ENCODE data around the gene RELN.
A peak's percentile ranks its signal among the peaks of the same experiment; 100 is the strongest.

Gene RELN

DNA sequence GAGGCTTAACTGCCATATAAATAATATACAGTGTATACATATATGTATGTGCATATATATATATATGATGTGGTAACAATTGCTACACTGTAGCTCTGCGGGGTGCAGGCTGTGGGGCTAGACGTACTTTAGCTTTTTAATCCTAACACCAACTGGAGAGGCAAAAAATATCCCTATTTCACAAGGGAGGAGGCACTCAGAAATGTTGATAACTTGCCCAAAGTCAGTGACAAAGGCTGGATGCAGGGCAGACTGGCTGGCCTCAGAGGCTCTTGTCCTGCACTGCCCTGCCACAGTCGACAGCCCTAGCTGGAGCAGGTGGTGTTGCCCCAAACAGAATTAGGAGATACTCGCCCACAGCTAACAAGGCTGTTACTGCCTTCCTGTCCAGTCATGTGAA is 1.5 kb upstream of the RELN start:
- no peak for DNase-seq (ENCODE audit: low spot score)

DNA sequence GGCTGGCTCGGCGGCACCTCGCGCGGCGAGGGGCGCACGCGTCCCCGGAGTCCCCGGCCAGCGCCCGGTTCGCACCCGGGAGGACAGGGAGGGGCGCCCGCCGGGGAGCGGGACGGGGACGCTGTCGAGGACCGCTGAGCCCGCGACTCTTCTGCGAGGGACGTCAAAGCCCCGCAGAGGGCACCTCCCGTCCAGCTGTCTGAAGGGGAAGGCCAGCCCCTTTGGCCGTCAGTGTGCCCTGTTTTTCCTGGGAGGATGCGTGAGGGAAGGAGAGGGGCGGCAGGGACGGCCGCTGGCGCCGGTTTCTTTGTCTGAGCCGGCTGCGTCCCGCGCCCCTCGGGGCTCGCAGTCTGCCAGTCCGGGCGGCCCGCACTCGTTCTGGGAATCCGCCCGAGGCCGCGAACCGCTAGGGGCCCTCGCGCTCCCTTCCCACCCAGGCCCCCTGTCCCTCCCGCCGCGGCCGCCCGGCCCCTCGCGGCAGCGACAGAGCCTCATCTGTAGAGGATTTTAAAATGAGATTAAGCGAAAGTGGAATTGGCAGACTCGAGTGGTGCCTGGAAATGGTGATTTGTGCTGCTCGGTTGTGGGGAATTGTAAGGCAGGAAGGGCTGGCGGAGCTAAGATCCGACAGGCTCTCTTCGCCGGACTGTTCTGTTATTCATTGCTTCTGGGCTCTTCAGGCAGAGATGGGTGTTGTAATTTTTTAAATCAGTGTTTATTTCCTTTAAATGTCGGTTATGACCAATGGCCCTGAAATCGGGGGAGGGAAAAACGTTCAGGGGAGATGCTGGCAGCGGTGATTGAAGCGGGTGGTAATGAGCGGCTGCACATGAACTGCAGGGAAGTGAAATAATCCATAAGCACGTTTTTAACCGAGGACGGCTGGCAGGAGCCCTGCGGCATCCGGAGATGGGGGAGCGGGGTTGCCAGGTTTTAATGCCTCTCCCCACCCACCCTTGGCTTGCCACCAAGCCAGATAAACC is 618 bp upstream of the RELN start:
- DNase-seq (ENCODE audit: low spot score): peak; percentile 36

DNA sequence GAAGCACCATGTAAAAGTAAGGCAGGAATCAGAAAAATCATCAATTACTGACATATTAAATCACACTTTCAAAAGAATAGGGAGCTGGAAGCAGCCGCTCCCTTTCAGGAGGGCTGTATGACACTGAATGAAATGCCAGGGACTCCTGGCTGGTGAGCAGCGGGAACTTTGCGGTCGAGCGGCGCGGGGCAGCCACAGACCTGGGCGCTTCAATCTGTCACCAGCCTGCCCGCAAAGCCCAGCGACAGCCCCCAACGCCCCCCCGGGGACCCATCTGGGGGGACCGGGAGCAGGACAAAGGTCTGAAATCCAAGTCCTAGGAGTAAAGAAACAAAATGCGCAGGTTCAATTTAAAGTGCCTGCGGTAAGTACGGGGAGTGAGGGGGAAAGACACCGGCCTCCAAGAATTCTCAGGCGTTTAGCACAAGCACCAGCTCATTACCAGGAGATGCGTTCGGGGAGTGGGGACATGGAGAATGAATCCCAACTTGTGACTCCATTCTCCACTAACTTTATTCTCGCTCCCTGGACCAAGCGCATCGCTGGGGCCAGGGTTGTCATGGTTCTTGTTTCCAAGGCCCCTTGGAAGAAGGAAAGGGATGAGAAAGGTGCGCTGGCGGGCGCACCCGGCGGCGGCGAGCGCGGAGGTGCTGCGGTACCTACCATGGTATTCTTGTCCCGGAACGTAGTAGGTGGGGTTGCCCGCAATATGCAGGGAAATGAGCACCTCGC is 824 bp downstream of the RELN start:
- DNase-seq (ENCODE audit: low spot score): peak; percentile 8

DNA sequence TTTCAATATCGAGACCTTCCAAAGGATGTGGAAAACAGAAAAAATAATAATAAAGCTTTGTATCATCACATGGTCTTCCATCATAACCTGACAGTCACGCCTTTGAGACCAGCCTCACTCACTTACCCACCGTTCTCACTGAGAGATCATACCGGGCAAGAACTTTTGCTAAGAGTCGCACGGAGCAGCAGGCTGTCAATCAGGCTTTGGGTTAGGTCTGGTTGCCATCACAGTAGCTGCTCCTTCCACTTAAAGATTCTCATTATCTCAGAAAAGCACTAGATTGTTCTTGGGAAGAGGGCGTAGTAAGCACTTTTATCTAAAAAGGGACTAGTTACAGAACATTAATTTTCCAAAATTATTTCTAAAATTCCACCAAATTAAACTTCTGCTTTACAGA is 2.0 kb downstream of the RELN start:
- no peak for DNase-seq (ENCODE audit: low spot score)

DNA sequence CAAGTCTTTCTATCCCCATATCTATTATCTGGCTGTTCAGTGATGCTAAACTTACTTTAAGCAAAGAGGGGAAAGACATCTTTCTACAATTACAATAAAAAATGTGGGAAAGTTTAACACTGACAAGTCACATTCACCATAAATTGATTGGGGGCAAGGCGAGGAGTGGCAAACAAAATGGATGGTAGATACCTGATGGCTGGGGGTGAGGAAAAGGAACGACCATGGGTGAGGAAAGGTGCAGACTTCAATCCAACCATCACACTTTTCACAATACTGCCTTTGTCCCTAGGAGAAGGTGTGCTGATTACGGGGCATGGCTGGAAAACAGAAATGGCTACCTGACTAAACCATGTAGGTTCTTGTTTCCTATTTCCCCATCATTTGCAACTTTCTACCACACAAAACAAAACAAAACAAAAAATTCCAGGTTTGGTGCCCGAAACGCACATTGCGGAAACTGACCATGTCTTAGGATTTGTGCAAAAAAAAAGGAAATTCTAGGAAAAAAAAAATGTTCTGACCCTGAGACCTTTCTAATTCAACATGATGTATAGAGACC is 3.8 kb downstream of the RELN start:
- DNase-seq (ENCODE audit: low spot score): no peak

DNA sequence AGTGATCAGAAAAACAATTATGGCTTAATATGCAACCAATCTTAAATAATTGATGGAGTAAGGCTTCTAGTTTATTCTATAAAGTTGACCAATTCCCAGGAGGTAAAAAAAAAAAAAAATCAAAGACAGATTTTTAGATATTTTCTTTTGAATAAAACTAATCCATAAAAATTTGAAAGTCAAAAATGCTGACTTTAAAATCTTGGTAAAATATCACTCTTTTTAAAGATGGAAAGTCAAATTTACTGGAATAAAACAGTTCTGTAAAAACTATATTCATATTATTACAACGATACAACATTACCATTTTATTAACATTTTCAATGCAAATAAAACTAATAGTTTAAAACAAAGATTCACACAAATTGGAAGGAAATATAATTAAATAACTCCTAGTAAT is 5.4 kb downstream of the RELN start:
- DNase-seq (ENCODE audit: low spot score): no peak

DNA sequence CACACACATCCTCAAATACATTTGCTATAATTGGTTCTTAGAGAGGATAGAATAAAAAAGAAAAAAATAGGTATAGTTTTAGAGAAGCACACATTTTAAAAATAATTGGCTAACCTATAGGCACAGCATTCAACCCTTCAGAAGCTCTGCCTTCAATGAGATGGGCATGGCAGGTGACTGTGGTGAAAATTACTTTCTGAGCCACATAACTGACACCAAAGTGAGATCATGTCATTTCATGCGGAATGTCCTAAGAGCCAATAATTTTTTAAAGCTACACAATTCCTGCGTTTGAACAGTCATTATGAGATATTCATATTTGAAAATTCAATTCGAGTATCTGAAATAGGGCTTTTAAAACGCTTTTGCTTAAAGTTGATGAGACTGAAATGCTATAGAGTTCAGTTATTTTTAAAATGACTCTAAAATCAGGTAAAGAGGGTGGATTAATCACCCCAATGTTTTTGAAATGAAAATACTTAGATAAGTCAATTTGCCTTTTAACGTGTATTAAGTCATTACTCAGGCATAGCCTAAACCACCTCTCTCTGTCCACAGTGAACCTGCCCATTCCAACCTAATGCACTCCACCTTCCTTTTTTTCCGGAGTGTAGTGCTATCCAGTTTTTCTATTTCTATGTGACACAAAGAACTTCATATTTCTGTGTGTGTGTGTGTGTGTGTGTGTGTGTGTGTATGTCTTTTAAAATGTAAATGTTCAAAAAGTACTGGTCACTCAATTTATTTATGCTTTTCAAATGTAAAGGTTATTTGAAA is 6.1 kb downstream of the RELN start:
- DNase-seq (ENCODE audit: low spot score): no peak

DNA sequence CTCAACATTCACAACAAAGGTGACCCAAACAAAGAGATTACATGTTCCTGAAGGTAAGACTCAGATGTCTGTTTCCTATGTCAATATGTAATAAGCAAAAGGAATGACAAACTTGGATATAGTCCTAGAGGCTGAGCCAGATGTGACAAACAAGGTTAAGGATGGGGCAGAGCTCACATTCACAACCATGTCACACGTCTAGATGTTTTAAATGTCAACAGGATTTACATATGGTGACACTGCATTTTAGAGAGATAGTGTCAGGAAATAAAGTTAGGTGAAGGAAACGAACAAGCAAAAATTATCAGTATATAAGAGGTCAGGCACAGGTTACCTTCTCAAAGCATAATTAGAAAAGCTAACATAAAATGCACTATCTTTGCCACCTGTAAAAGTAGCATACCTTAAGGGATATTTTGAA is 8.4 kb downstream of the RELN start:
- DNase-seq (ENCODE audit: low spot score): no peak

DNA sequence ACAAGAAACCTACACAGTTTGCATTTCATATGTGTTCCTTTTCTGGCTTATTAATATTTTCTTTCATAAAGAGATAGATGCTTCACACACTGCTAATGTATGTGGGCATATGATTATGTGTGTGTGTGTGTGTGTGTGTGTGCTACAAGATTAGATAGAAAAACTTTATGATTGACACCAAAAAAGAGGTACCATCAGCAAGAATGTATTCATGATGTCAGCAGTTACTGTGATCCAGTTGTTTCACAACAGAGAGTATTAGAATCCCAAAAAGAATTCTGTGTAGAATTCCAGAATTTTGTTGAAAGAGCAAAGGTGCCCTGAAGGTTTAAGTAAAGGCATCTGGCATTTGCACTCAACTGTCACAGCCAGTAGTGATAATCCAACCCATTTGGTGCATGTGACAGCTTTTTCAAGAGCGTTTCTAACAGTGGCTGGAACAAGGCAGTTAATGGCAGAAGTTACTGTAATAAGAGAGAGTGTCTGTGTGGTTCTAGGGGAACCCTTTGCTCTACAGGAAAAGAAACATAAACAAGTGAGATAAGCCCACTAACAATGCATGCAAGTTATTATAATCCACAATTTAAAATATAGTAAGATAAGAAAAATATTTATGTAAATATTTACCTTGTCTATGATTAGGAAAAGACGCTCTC is 16.6 kb downstream of the RELN start:
- no peak for DNase-seq (ENCODE audit: low spot score)

DNA sequence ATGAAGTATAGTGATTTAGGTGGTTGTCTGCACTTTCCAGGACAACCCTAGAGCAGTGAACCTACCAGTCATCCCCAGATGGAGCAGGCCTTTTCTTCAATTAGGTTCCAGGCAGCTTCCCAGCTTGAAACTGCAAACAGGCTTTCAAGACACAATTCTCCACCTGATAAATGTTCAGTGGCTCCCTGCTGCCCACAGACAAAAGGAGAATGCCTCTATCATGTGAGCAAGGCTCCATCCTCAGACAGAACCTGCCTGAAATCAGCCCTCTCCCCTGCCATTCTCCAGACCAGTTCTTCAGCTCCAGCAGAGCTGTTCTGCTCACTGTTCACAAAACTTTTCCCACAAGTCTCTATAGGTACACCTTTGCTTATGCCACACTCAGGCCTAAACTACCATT is 22.1 kb downstream of the RELN start:
- no peak for DNase-seq (ENCODE audit: low spot score)

DNA sequence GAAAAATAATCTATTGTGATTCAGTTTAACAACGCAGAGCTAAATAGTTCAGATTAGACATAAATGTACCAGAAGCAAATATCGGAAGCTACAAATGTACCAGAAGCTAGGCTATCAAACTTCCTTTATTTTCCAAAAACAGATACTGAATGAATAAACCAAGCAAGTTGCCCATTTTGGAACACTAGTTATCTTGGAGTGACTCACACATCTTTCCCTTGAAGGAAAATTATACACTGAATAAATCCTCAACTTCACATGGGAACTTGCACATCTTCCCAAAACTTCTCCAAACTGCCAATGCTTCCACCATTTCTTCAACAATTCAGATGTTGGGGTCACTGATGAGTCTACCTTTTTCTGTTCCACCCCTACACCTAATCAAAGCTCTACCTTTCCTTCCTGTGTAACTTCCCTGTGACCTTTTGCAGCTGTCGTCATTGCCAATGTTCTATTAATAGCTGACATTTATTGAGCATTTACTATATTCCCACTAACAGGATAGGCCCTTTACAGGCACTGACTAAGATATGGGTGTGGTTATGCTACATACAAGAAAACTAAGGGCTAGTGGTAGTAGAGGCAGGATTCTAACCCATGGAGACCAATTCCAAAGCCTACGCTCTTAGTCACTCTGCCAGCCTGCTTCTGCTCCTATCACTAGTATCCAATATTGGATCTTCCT is 22.7 kb downstream of the RELN start:
- DNase-seq (ENCODE audit: low spot score): no peak

DNA sequence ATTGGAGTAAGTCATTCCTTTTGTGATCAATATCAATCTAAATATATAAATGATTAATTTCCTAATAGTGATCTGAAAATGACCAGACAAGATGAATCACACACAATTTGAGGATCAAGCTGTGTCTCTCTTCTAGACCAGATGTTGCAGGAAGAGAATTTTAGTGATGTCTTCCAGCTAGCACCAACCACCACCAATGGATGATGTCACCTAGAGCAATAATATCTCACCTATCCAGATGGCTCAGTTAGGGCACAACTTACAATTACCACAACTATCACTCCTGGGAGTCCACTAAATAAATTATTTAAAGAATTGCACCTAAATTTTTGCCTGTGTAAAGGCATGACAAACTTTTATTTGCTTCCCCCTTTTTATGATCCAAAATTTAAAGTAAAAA is 25.2 kb downstream of the RELN start:
- DNase-seq (ENCODE audit: low spot score): no peak

DNA sequence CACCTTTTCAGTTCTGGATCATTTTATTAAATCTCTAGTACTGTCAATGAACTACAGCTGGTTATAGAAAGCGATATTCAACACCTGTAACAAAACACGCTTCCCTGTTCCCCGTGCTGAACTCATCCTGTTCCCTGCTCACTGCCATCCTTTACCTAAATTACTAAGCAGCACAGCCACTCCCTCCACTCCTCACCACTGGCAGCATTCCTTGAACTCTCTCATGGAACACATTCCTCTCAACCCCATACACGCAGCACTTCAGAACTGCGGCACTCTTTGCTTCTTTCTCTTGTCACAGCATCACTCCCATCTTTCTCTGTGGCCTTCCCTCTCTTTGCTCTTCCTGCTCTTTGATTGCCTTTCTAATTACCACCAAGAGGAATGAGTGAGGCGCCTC is 27.4 kb downstream of the RELN start:
- no peak for DNase-seq (ENCODE audit: low spot score)

DNA sequence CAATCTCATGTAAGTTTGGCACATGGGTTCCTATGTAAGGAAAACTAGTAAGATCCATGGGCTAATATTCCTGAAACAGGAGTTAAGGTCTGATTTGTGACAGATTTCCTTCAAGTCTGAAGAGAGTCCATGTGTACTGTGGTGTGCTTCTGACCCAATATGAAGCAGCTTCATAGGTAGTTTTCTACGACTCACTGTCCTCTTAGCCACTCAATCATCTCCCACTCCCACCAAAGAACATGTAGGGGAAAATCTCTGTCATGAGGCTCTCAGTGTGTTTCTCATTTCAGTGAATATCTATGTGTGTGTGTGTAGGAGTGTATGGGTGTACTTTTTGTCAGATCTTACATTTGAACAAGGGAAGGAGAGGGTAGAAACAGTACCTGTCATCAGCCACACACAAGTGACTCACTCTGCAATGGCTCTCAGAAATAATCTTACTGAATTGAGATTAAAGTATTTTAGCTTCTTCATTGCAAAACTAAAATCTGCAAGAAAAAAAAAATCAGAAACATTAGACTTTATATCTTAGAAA is 31.1 kb downstream of the RELN start:
- no peak for DNase-seq (ENCODE audit: low spot score)

DNA sequence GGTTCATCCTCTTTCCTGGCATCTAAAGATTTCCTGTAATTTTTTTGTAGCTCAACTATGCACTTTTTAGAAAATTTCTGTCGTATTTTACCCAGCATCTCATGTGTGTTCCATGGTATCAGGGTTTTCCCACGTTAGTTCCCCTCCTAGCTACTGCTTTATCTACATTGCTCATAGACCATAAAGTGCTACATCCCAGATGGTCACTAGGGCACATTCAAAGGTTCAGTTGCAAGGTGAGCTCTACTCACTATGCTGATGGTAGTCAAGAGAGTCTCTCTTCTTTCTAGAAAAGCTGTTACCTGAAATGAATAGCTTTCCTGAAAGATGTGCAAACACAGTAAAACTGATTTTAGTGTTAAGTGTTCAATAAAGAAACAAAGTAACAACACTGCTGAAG is 33.5 kb downstream of the RELN start:
- no peak for DNase-seq (ENCODE audit: low spot score)

DNA sequence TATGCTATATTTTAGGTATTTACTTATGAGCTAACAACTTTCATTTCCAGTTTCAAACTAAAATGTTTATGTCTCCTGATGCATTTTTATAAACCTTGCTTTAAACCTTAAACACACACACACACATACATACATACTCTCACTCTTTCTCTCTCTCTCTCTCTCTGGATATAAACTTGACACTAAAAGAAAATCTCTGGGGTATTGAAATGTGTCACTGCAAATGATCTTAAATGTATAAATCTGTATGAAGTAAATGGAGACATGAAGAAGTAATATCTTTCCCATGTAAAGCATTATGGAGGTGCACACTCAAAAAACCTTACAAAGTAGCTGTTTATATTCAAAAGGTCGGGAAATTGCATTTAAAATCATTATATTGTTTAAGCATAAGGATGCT is 37.0 kb downstream of the RELN start:
- DNase-seq (ENCODE audit: low spot score): no peak

DNA sequence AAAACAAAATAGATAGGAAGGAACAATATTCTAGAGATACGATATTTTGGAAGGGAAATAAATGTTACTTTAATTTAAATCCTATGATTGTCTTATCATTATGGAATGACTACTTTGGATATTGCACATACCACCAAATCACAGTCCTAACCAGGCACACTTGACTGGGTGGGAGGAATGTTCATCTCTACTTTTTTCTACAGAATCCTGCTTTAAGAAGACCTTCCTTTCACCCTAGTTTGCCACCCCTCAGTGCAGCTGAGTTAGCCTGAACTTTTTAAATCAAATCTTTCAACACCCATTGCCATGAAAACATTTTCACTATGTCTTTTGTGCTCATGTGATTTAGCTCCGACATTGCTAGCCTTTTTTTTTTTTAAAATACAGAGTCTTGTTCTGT is 38.1 kb downstream of the RELN start:
- no peak for DNase-seq (ENCODE audit: low spot score)

DNA sequence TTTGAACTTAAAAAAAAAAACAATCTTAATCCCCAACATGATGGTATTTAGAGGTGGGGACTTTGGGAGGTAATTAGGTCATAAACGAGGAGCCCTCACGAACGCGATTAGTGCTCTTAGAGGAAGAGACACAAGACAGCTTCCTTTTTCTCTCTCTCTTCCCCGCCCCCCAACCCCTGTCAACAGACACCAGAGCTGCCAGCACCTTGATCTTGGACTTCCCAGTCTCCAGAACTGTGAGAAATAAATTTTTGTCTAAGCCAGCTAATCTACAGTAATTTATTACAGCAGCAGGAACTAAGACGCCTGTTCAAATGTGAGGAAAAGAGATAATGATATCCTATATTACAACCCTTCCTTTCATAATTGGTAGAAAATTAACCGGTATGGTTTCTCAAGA is 40.1 kb downstream of the RELN start:
- DNase-seq (ENCODE audit: low spot score): no peak

DNA sequence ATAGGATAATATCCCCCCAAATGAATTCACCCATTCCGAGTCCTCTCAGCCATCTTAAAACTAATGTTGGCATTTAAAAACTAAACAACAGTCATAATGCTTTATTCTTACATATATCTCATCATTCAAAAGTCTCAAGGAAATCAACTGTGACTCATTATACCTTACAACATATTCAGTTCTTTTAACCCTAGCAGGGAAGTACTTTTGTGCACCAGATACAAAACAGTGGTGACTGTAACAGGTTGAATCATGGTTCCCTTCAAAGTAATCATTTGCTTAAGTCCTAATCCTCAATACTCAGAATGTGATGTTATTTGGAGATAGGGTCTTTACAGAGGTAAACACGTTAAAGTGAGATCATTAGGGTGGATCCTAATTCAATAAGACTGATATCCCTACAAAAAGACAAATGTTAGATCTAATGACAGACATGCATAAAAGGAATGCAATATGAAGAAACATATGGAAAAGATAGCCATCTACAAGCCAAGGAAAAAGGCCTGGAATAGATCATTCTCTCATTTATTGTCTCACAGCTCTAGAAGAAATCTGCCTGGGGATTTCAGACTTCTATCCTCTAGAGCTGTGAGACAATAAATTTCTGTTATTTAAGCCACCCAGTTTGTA is 42.3 kb downstream of the RELN start:
- no peak for DNase-seq (ENCODE audit: low spot score)

DNA sequence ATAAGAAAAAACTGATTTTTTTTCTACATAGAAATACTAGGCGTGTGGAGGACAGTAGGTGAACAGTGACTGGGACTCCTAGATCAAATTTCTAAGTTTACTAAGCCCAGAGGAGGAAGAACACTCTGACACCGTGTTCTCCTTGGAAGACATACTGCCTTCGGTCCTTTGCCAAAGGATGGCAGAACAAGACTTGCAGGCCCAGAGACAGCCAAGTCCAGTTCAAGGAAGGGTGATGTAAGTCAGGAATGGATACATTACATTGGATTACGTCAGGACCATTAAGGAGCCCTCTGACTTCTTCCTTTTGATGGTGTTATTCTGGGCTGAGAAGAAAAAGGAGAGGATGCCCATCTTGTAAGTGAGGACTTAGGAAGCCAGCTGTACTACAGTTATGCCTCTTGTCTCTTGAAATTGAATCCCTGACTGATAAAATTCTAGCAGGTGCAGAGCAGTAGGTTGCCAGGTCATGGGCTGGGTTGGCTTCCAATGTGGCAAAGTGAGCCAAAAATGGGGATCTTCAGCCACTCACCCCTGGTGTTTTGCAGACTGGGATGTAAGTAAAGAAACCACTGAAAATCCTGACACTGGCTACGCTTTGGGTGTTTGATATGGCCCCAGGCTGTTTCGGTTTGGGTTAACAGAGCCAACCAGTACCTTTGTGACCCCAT is 45.1 kb downstream of the RELN start:
- no peak for DNase-seq (ENCODE audit: low spot score)
